ENCODE data around the gene IFT81.
A peak's percentile ranks its signal among the peaks of the same experiment; 100 is the strongest.

The IFT81 gene

GRCh38 chr12:110156766-110157165 is 32.6 kb downstream of the IFT81 start:
- no peak for DNase-seq

- no peak for DNase-seq
Observed at GRCh38 chr12:110157539-110157938, 33.4 kb downstream of the IFT81 start.

GRCh38 chr12:110159671-110160245 is 35.6 kb downstream of the IFT81 start:
- DNase-seq: no peak

- no peak for DNase-seq
Observed at GRCh38 chr12:110165540-110166159, 41.5 kb downstream of the IFT81 start.

GRCh38 chr12:110168732-110169455 is 44.7 kb downstream of the IFT81 start:
- DNase-seq: no peak

- DNase-seq: no peak
Observed at GRCh38 chr12:110170535-110171185, 46.5 kb downstream of the IFT81 start.

GRCh38 chr12:110171186-110171538 is 47.0 kb downstream of the IFT81 start:
- no peak for DNase-seq

- DNase-seq: no peak
Observed at GRCh38 chr12:110171636-110172035, 47.5 kb downstream of the IFT81 start.

GRCh38 chr12:110174373-110174996 is 50.3 kb downstream of the IFT81 start:
- no peak for DNase-seq

- DNase-seq: no peak
Observed at GRCh38 chr12:110175201-110175600, 51.0 kb downstream of the IFT81 start.

- peak; percentile 58 for DNase-seq
Observed at GRCh38 chr12:110176745-110177144, 52.6 kb downstream of the IFT81 start.

- peak; percentile 82 for DNase-seq
Observed at GRCh38 chr12:110179291-110179690, 55.1 kb downstream of the IFT81 start.

- DNase-seq: peak; percentile 82
Observed at GRCh38 chr12:110180591-110181005, 56.4 kb downstream of the IFT81 start.

- DNase-seq: no peak
Observed at GRCh38 chr12:110182281-110182680, 58.1 kb downstream of the IFT81 start.

GRCh38 chr12:110183386-110183785 is 59.2 kb downstream of the IFT81 start:
- DNase-seq: no peak

- DNase-seq: no peak
Observed at GRCh38 chr12:110185626-110186025, 61.5 kb downstream of the IFT81 start.

GRCh38 chr12:110186059-110186458 is 61.9 kb downstream of the IFT81 start:
- DNase-seq: no peak

GRCh38 chr12:110193196-110193595 is 69.0 kb downstream of the IFT81 start:
- DNase-seq: no peak

- no peak for DNase-seq
Observed at GRCh38 chr12:110197003-110197402, 72.8 kb downstream of the IFT81 start.

GRCh38 chr12:110198386-110198785 is 74.2 kb downstream of the IFT81 start:
- DNase-seq: peak; percentile 42

GRCh38 chr12:110199339-110200123 is 75.4 kb downstream of the IFT81 start:
- peak; percentile 73 for DNase-seq

GRCh38 chr12:110200124-110200417 is 75.9 kb downstream of the IFT81 start:
- DNase-seq: peak; percentile 49
